T-cell (primary cell): ENCODE measurements around the gene GTF3C5. TPM values are rescaled to one million over a fixed set of nuclear protein-coding genes. Genes with fewer than 3 reads are reported as not detected.

Experiments
- ATAC-seq, 4 experiments: fragments of 200-7000 bp in 3 of 4; fragments of 150-1000 bp in 1 of 4; cut with Tn5 transposase; replicated peaks in 1 of 4; 1 replicate in 3 of 4; 2 replicates in 1 of 4; pipeline ENCODE4 v1.10.0; 2021; ENCODE audit warnings: moderate library complexity in 3 of 4, mild to moderate bottlenecking in 2 of 4, moderate number of reproducible peaks in 1 of 4
- CTCF ChIA-PET, 2 donors: fragments of 300-600 bp; sonication (Branson Sonifier 250); formaldehyde crosslinking; loops; one replicate each; lab custom pipeline; 2022; ENCODE audit warnings: antibody characterized with exemption in 2 of 2; lab: Charles Lee
- POLR2A ChIA-PET, 2 donors: fragments of 300-600 bp; sonication (Branson Sonifier 250); formaldehyde crosslinking; loops; one replicate each; lab custom pipeline; 2022; ENCODE audit warnings: antibody characterized with exemption in 2 of 2; lab: Charles Lee
- DNase-seq, 35 experiments: peaks; one replicate each; pipeline versions ENCODE4 v3.0.0 to v3.0.0-alpha.2; 2013 to 2023
- H3K27ac ChIP-seq: one replicate; pipeline ENCODE4 v1.5.1; 2013; ENCODE audit warnings: low read length
- H3K27me3 ChIP-seq, 2 experiments: replicated peaks in 1 of 2; 1 replicate in 1 of 2; 2 replicates in 1 of 2; pipeline versions ENCODE4 v1.6.1 to v1.7.0; 2013; ENCODE audit warnings: low read length in 1 of 2, mixed read lengths in 1 of 2; ENCODE audit not compliant: control insufficient read depth in 2 of 2, insufficient read depth in 2 of 2; ENCODE audit errors: extremely low read depth in 1 of 2
- H3K36me3 ChIP-seq, 2 donors: 1 replicate in 1 of 2; 2 replicates in 1 of 2; pipeline versions ENCODE4 v1.6.1 to v1.7.0; 2013; ENCODE audit warnings: low read length in 1 of 2; ENCODE audit not compliant: control insufficient read depth in 2 of 2, insufficient read depth in 1 of 2; ENCODE audit errors: extremely low read depth in 1 of 2
- H3K4me1 ChIP-seq, 2 experiments: 1 replicate in 1 of 2; 2 replicates in 1 of 2; pipeline versions ENCODE4 v1.6.1 to v1.7.0; 2013; ENCODE audit warnings: low read length in 2 of 2, mixed read lengths in 1 of 2; ENCODE audit not compliant: insufficient read depth in 2 of 2, control insufficient read depth in 1 of 2; ENCODE audit errors: extremely low read depth in 1 of 2
- H3K4me3 ChIP-seq, 2 donors: 1 replicate in 1 of 2; 2 replicates in 1 of 2; pipeline versions ENCODE4 v1.5.1 to v1.7.0; 2013; ENCODE audit warnings: mild to moderate bottlenecking in 2 of 2, low read length in 1 of 2, moderate library complexity in 1 of 2; ENCODE audit not compliant: control insufficient read depth in 1 of 2; ENCODE audit errors: extremely low read depth in 1 of 2
- H3K9me3 ChIP-seq: 2 replicates; pipeline ENCODE4 v1.7.0; 2013
- H3K27ac Mint-ChIP-seq, 2 donors: one replicate each; pipeline ENCODE4 v1.8.0; 2020 to 2021; ENCODE audit warnings: mild to moderate bottlenecking in 2 of 2, mixed read lengths in 2 of 2
- H3K27me3 Mint-ChIP-seq, 2 donors: one replicate each; pipeline ENCODE4 v1.8.0; 2021 to 2022; ENCODE audit warnings: mixed read lengths in 2 of 2
- H3K36me3 Mint-ChIP-seq: one replicate; pipeline ENCODE4 v1.8.0; 2021; ENCODE audit warnings: mixed read lengths
- H3K4me1 Mint-ChIP-seq, 3 donors: one replicate each; pipeline ENCODE4 v1.8.0; 2020 to 2022; ENCODE audit warnings: mixed read lengths in 3 of 3, mild to moderate bottlenecking in 1 of 3
- H3K4me3 Mint-ChIP-seq, 3 donors: one replicate each; pipeline ENCODE4 v1.8.0; 2020 to 2022; ENCODE audit warnings: mild to moderate bottlenecking in 3 of 3, mixed read lengths in 3 of 3, moderate library complexity in 3 of 3
- H3K9me3 Mint-ChIP-seq, 3 donors: one replicate each; pipeline ENCODE4 v1.8.0; 2020 to 2022; ENCODE audit warnings: mixed read lengths in 3 of 3
- WGBS: methylation state at CpG from one replicate; pipeline ENCODE4 v1.1.5; 2013; ENCODE audit warnings: missing lambda C conversion rate; ENCODE audit not compliant: insufficient coverage; 5-methylcytosine and 5-hydroxymethylcytosine counted together
- total RNA-seq, 35 experiments: library from RNA in 6 of 35; stranded (reverse) in 6 of 35; fragments of 120-200 nt in 1 of 35; gene quantifications; one replicate each; pipeline versions ENCODE4 v1.2.1 to v1.2.4 and lab custom pipeline; 2013 to 2026

GTF3C5 gene
- total RNA-seq, 5 donors from 2014 or later (not counting 1 experiment from before 2014, with no cell fraction given): 46.6 to 91.2 (median 80.0) TPM

DNA sequence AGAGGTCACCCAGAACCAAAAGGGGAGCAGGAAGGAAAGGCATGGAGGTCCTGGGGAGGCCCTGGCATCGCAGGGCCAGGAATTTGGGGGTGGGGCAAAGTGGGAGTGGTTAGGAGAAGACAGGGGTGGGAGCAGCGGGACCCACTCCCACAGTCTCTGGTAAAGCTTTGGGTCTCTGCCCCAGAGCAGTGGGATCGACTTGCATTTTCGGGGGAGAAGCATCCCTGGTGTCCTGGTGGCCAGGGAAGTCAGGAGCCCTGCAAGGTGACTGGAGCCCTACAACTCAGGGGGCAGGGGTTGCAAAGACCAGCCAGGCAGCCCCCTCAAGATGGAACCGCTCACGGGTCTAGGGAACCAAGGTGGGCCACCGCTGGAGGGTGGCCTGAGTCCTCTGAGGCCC lies 22.4 kb upstream of the GTF3C5 start:
- Mint-ChIP-seq H3K9me3 (no peaks in the 10 kb centered on the region), H3K27ac (no peak overlapping the region), H3K36me3 (no peaks in the 10 kb centered on the region), H3K4me3 (no peak overlapping the region), H3K4me1 (no peaks in the 10 kb centered on the region), H3K27me3 (peaks cover 36 to 52% of the 10 kb centered on the region in 2 donors)
- CTCF ChIA-PET: no interaction called here
- no peak for DNase-seq
- 71% methylated on average over 5 of the region's 7 CpGs for WGBS
- peaks cover 0 to 56% of the 10 kb centered on the region in 2 experiments for H3K27me3 ChIP-seq
- H3K4me3 ChIP-seq: no peak overlapping the region
- no peaks in the 10 kb centered on the region for H3K36me3 ChIP-seq
- POLR2A ChIA-PET: no interaction called here
- ATAC-seq: no peak
- H3K27ac ChIP-seq: no peak overlapping the region
- H3K9me3 ChIP-seq: no peaks in the 10 kb centered on the region
- H3K4me1 ChIP-seq: no peaks in the 10 kb centered on the region

DNA sequence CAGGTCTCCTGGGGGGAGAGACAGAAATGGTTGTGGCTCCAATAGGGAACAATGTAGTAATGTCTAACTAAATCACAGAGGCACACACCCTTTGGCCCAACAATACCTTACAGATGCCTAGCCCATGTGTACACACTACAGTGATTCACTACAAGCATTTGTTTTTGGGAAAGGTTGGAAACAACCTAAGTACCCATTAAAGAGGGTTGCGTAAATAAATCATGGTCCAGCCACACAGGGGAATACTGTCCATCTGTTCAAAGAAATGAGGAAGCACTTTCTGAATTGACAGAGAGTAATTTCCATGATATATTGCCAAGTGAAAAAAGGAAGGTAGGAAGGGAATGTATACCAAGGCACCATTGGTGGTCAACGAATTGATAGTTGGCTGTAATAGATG lies 22.0 kb upstream of the GTF3C5 start:
- Histone ChIP-seq H3K36me3 (no peaks in the 10 kb centered on the region), H3K9me3 (no peaks in the 10 kb centered on the region), H3K27me3 (peaks cover 0 to 52% of the 10 kb centered on the region in 2 experiments), H3K27ac (no peak overlapping the region), H3K4me1 (no peaks in the 10 kb centered on the region), H3K4me3 (no peak overlapping the region)
- Mint-ChIP-seq H3K27me3 (peaks cover 33 to 49% of the 10 kb centered on the region in 2 donors), H3K9me3 (no peaks in the 10 kb centered on the region), H3K36me3 (no peaks in the 10 kb centered on the region), H3K4me3 (no peak overlapping the region), H3K27ac (no peak overlapping the region), H3K4me1 (no peaks in the 10 kb centered on the region)
- CTCF ChIA-PET: no interaction called here
- ATAC-seq: no peak
- POLR2A ChIA-PET: no interaction called here
- 50% methylated on average over 1 of the region's 2 CpGs for WGBS
- no peak for DNase-seq

DNA sequence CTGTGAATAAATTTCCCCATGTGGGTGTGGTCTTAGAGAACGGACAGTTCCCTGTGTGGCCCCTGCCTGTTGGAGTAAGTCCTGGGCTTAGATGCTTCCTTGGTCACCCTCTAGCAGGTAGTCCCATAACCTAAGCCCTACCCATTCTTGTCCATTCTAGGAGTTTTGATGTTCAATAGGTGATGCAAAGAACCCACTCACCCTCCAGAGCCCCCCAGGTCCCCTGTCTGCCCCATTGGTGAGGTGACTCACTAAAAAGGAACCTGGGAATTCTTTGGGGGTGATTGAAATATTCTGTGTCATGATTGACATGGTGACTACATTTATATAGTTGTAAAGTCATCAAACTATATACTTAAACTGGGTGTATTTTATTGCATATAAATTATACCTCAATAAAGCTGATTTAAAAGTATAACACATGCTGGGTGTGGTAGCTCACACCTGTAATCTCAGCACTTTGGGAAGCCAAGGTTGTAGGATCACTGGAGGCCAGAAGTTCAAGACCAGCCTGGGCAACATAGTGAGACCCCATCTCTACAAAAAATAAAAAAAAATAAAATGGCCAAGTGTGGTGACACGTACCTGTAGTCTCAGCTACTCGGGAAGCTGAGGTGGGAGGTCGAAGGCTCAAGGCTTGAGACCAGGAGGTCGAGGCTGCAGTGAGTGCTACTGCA lies 20.8 kb upstream of the GTF3C5 start:
- no peak for ATAC-seq
- H3K9me3 Mint-ChIP-seq: peaks cover under 1 to 8% (median 5%) of the 10 kb centered on the region in 3 donors
- WGBS: no CpG with 5 or more reads among the region's 5 CpGs

DNA sequence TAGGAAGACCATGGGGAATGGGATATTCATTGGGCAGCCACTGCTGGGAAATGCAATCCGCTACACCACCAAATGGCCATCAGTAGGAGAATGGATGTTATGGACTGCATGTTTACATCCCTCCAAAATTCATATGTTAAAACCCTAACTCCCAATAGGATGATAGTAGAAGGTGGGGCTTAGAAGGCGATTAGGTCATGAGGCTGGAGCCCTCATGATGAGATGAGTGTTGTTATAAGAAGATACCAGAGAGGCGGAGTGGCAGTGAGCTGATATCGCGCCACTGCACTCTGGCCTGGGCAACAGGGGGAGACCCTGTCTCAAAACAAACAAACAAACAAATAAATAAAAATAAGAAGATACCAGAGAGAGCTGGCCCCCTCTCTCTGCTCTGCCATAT lies 16.1 kb upstream of the GTF3C5 start:
- Histone ChIP-seq H3K4me1 (no peaks in the 10 kb centered on the region), H3K27me3 (peaks cover 0 to 11% of the 10 kb centered on the region in 2 experiments), H3K9me3 (no peaks in the 10 kb centered on the region), H3K27ac (no peak overlapping the region), H3K36me3 (no peaks in the 10 kb centered on the region), H3K4me3 (no peak overlapping the region)
- WGBS: 100% methylated on average over 1 of the region's 5 CpGs
- Mint-ChIP-seq H3K27ac (no peak overlapping the region), H3K4me3 (no peak overlapping the region), H3K4me1 (no peaks in the 10 kb centered on the region), H3K9me3 (peaks cover 5 to 15% (median 8%) of the 10 kb centered on the region in 3 donors), H3K36me3 (no peaks in the 10 kb centered on the region), H3K27me3 (peaks cover 8 to 19% of the 10 kb centered on the region in 2 donors)
- DNase-seq (no peak), ATAC-seq (no peak)
- CTCF ChIA-PET: no interaction called here
- POLR2A ChIA-PET: no interaction called here

More for the DNA sequence above, 20.8 kb upstream of the GTF3C5 start:
- Mint-ChIP-seq H3K4me3 (no peak overlapping the region), H3K4me1 (no peaks in the 10 kb centered on the region), H3K27ac (no peak overlapping the region), H3K36me3 (no peaks in the 10 kb centered on the region), H3K27me3 (peaks cover 28 to 43% of the 10 kb centered on the region in 2 donors)
- peaks cover 0 to 42% of the 10 kb centered on the region in 2 experiments for H3K27me3 ChIP-seq
- H3K27ac ChIP-seq: no peak overlapping the region
- no peak for DNase-seq
- H3K36me3 ChIP-seq: no peaks in the 10 kb centered on the region
- ChIA-PET CTCF (no interaction called here), POLR2A (no interaction called here)
- H3K4me3 ChIP-seq: no peak overlapping the region
- H3K9me3 ChIP-seq: no peaks in the 10 kb centered on the region
- H3K4me1 ChIP-seq: no peaks in the 10 kb centered on the region

DNA sequence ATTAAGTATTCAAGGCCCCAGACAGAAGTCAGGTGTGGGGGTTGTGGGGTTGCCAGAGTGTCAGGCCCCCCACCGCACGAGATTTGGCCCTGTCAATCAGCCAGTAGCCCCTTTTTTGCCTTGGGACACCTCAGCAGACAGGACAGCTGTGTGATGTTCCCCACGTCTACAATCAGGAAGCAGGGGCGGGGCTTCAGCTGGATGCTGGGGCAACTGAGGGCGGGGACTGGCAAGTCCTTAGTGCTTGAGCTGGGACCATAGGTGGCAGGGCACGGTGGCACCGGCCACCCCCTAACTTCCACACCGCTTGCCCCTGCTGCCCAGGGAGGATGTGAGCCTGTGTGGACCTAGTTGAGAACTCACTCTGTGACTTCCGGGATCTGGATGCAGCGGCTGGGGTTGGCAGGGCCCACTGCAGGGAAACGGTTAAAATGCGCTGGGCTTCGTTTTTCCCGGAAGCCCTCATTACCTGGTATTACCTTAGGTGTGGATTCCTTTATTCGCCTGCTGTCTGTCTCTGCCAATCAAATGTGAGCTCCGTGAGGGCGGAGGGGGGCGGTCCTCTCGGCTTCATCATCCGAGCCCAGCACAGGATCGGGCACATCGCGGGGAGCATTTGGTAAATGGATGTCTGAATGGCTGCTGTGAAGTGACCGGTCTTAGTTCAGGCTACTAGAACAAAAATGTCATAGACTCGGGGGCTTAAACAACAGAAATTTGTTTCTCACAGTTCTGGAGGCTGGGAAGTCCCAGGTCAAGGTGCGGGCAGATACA lies 7.5 kb upstream of the GTF3C5 start:
- Mint-ChIP-seq H3K9me3 (no peaks in the 10 kb centered on the region), H3K4me3 (no peak overlapping the region), H3K36me3 (no peaks in the 10 kb centered on the region), H3K4me1 (peaks cover 5 to 17% (median 15%) of the 10 kb centered on the region in 3 donors), H3K27me3 (no peaks in the 10 kb centered on the region), H3K27ac (no peak overlapping the region)
- Histone ChIP-seq H3K4me1 (peaks cover 2 to 13% of the 10 kb centered on the region in 2 experiments), H3K27me3 (peaks cover 0 to 9% of the 10 kb centered on the region in 2 experiments), H3K27ac (no peak overlapping the region), H3K36me3 (no peaks in the 10 kb centered on the region), H3K4me3 (no peak overlapping the region), H3K9me3 (no peaks in the 10 kb centered on the region)
- CTCF ChIA-PET: interaction anchor here in 1 of 2 donors (1.8 kb wide), 1 partner anchor 9 kb away, joined by 5 read pairs; no protein-coding TSS in a partner anchor
- POLR2A ChIA-PET: no interaction called here
- ATAC-seq: peak in 2 of 4 experiments; percentile 18 to 37
- 86% methylated on average over 20 of the region's 26 CpGs for WGBS
- peak in 18 of 35 experiments; percentile 4 to 41 (median 15) for DNase-seq

DNA sequence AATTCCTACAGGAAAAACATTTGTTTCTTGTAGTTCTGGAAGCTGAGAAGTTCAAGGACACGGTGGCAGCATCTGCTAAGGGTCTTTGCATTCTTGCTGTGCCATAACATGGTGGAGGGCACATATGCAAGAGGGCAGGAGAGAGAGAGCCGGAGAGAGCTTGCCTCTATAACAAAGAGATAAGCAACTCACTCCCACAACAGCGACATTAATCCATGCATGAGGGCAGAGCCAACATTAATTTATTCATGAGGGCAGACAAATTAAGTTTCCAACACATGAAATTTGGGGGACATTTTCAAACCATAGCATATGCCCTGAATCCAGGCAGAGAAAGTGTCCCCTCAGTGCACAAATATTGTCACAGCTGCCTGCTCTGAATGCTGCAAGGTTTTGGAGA lies 4.4 kb upstream of the GTF3C5 start:
- peaks cover 0 to 9% of the 10 kb centered on the region in 2 experiments for H3K27me3 ChIP-seq
- Mint-ChIP-seq H3K9me3 (no peaks in the 10 kb centered on the region), H3K27ac (no peak overlapping the region), H3K36me3 (no peaks in the 10 kb centered on the region), H3K4me1 (peaks cover 16 to 43% (median 32%) of the 10 kb centered on the region in 3 donors), H3K27me3 (no peaks in the 10 kb centered on the region), H3K4me3 (no peak overlapping the region)
- no peak overlapping the region for H3K4me3 ChIP-seq
- POLR2A ChIA-PET: interaction anchor here (0.6 to 0.7 kb wide), 3 partner anchors 88 to 742 kb away, joined by 6 to 7 read pairs (median 6); no protein-coding TSS in a partner anchor
- H3K36me3 ChIP-seq: no peaks in the 10 kb centered on the region
- no peak overlapping the region for H3K27ac ChIP-seq
- no CpG with 5 or more reads among the region's 3 CpGs for WGBS
- no peak for DNase-seq
- peaks cover 7 to 30% of the 10 kb centered on the region in 2 experiments for H3K4me1 ChIP-seq
- CTCF ChIA-PET: interaction anchor here in 1 of 2 donors (0.6 kb wide), 1 partner anchor 362 kb away, joined by 3 read pairs; no protein-coding TSS in a partner anchor
- no peaks in the 10 kb centered on the region for H3K9me3 ChIP-seq
- no peak for ATAC-seq
